Heart left ventricle (tissue), 16 donors: ENCODE data around the gene FRMPD4. TPM values are rescaled to one million over a fixed set of nuclear protein-coding genes. Genes with fewer than 3 reads are reported as not detected.

Experiments used
- ATAC-seq, 4 donors: fragments of 200-7000 bp; cut with Tn5 transposase; one replicate each; pipeline ENCODE4 v1.9.1; 2020 to 2022; ENCODE audit warnings: moderate library complexity in 4 of 4, mild to moderate bottlenecking in 3 of 4, moderate number of reproducible peaks in 1 of 4
- DNase-seq, 5 donors: peaks; one replicate each; pipeline ENCODE4 v3.0.0-alpha.2; 2020
- H3K27ac ChIP-seq, 12 donors: fragments of 200-600 bp; sonication (generic) in 4 of 12; one replicate each; pipeline versions ENCODE4 v1.5.0 to v1.8.0; 2016 to 2022; ENCODE audit warnings: mild to moderate bottlenecking in 2 of 12
- H3K27me3 ChIP-seq, 9 donors: fragments of 200-600 bp; sonication (generic) in 2 of 9; one replicate each; pipeline versions ENCODE4 v1.5.1 to v1.8.0; 2016 to 2022; ENCODE audit warnings: mild to moderate bottlenecking in 3 of 9
- H3K36me3 ChIP-seq, 9 donors: fragments of 200-600 bp; sonication (generic) in 2 of 9; one replicate each; pipeline versions ENCODE4 v1.5.0 to v1.8.0; 2018 to 2022; ENCODE audit warnings: mild to moderate bottlenecking in 2 of 9
- H3K4me1 ChIP-seq, 12 donors: fragments of 200-600 bp; sonication (generic) in 4 of 12; one replicate each; pipeline versions ENCODE4 v1.5.0 to v1.8.0; 2016 to 2022; ENCODE audit warnings: mild to moderate bottlenecking in 3 of 12
- H3K4me3 ChIP-seq, 12 donors: fragments of 200-600 bp; sonication (generic) in 4 of 12; one replicate each; pipeline versions ENCODE4 v1.5.0 to v1.8.0; 2017 to 2022; ENCODE audit warnings: mild to moderate bottlenecking in 9 of 12, moderate library complexity in 4 of 12
- H3K9me3 ChIP-seq, 12 donors: fragments of 200-600 bp; sonication (generic) in 4 of 12; one replicate each; pipeline versions ENCODE4 v1.5.0 to v1.8.0; 2016 to 2022; ENCODE audit warnings: mild to moderate bottlenecking in 1 of 12
- CTCF ChIP-seq, 12 donors: fragments of 200-600 bp; sonication (generic) in 4 of 12; IDR thresholded peaks; one replicate each; pipeline versions ENCODE4 v1.5.0 to v1.8.0; 2018 to 2022; ENCODE audit warnings: antibody characterized with exemption in 12 of 12, mild to moderate bottlenecking in 5 of 12
- POLR2A ChIP-seq, 2 donors: fragments of 450-650 bp; IDR thresholded peaks; one replicate each; pipeline ENCODE4 v1.6.1; 2017; ENCODE audit warnings: antibody characterized with exemption in 2 of 2, mild to moderate bottlenecking in 2 of 2, moderate library complexity in 2 of 2
- WGBS, 4 donors: extraction: QIAGEN DNeasy Blood & Tissue Kit in 2 of 4; methylation state at CpG; one replicate each; pipeline versions ENCODE4 v1.1.5 to v1.1.7; 2013 to 2018; 5-methylcytosine and 5-hydroxymethylcytosine counted together
- intact Hi-C, 10 donors: fragments of 100-400 bp; cut with DNase I; formaldehyde crosslinking; loops; one replicate each; pipeline versions ENCODE4 v1.11.1 to v1.14.2; 2022
- polyA plus RNA-seq, 2 donors: library from polyadenylated mRNA; stranded (reverse); fragments of 200-250 nt; gene quantifications; one replicate each; pipeline ENCODE4 v1.2.3, GENCODE V29; 2013
- total RNA-seq, 9 donors: library from RNA; depleted of rRNA in 2 of 9; stranded (reverse); fragments of >200 nt in 2 of 9; fragmentation: NEBNext Ultra II Directional in 3 of 9; extraction: Animal tissue kit (Norgen Biotek cat#: 25700) in 3 of 9; gene quantifications; one replicate each; pipeline versions ENCODE4 v1.1.0 to v1.2.4, GENCODE V29; 2016 to 2023
- donor health status: ischemic (EF 13 %, LVEDD 7.1; RV severe dilation, severe dysfunction).
- donor health status: healthy with polysubstance abuse.
- donor health status: DM: no; HTN: yes; CAD: no.
- donor health status: DM: no; HTN: no; CAD: no.
- donor health status: ischemic (EF 25% LVEDD 6.9; RV normal size, moderate dysfunction).
- donor health status: ischemic (EF 25% LVEDD 5.7; RV mildly dilated, moderate dysfunction).
- donor health status: healthy.
- donor health status: DM: yes; HTN: yes; CAD: no.
- donor health status: ischemic (EF 35%, LVEDD 5.7; RV mildly dilated, moderate dysfunction).
- donor health status: nonischemic (EF 11% LVEDD 7.7; RV severe dilation, severe dysfunction).
- donor health status: DM: yes; HTN: yes; CAD: no.
- donor health status: PGD.
- donor health status: ischemic (EF 29% LVEDD 5.4; RV normal size, mild dysfunction).
- donor health status: nonischemic (EF 23%, LVEDD 6.1; RV moderate dilation, normal function).

Gene FRMPD4
- total and polyA plus RNA-seq, 11 donors = 0.07 to 4.2 (median 1.4) TPM

GRCh38 chrX:12236156-12236555, 97.9 kb downstream of the FRMPD4 start:
- Histone ChIP-seq H3K9me3 (no peaks in the 10 kb centered on the region), H3K4me3 (no peak overlapping the region), H3K27me3 (no peaks in the 10 kb centered on the region), H3K4me1 (no peaks in the 10 kb centered on the region), H3K36me3 (no peaks in the 10 kb centered on the region), H3K27ac (no peak overlapping the region)
- 57 to 75% (median 67%) methylated on average over 2 of the region's 2 CpGs for WGBS, 4 donors
- intact Hi-C loops = no loop called here
- TF ChIP-seq POLR2A (IDR thresholded peaks at IDR 0.05) (no peak), CTCF (IDR thresholded peaks at IDR 0.05) (no peak)
- ATAC-seq (no peak), DNase-seq (no peak)

GRCh38 chrX:12237131-12237530, 98.9 kb downstream of the FRMPD4 start:
- intact Hi-C loops = no loop called here
- Histone ChIP-seq H3K36me3 (no peaks in the 10 kb centered on the region), H3K9me3 (no peaks in the 10 kb centered on the region), H3K27ac (no peak overlapping the region), H3K4me1 (no peaks in the 10 kb centered on the region), H3K27me3 (no peaks in the 10 kb centered on the region), H3K4me3 (no peak overlapping the region)
- no peak for DNase-seq
- no peak for ATAC-seq
- TF ChIP-seq CTCF (IDR thresholded peaks at IDR 0.05) = no peak
- no peak for TF ChIP-seq POLR2A (IDR thresholded peaks at IDR 0.05)

- H3K36me3 ChIP-seq = no peaks in the 10 kb centered on the region
- no peak overlapping the region for H3K27ac ChIP-seq
- no peaks in the 10 kb centered on the region for H3K9me3 ChIP-seq
- no peaks in the 10 kb centered on the region for H3K27me3 ChIP-seq
- no peaks in the 10 kb centered on the region for H3K4me1 ChIP-seq
- no peak overlapping the region for H3K4me3 ChIP-seq
- TF ChIP-seq CTCF (IDR thresholded peaks at IDR 0.05) = no peak
- no peak for TF ChIP-seq POLR2A (IDR thresholded peaks at IDR 0.05)
- intact Hi-C loops = no loop called here
- 66 to 92% (median 80%) methylated on average over 2 of the region's 2 CpGs for WGBS, 4 donors
- ATAC-seq (no peak), DNase-seq (no peak)
Observed at GRCh38 chrX:12237771-12238170, 99.5 kb downstream of the FRMPD4 start.

- H3K4me1 ChIP-seq = no peaks in the 10 kb centered on the region
- H3K9me3 ChIP-seq = no peaks in the 10 kb centered on the region
- no peak for ATAC-seq
- no peak overlapping the region for H3K4me3 ChIP-seq
- no peak overlapping the region for H3K27ac ChIP-seq
- intact Hi-C loops = no loop called here
- no peaks in the 10 kb centered on the region for H3K27me3 ChIP-seq
- H3K36me3 ChIP-seq = no peaks in the 10 kb centered on the region
- DNase-seq = no peak
- WGBS, 4 donors = 67 to 74% (median 69%) methylated on average over 5 of the region's 5 CpGs
- TF ChIP-seq CTCF (IDR thresholded peaks at IDR 0.05) (no peak), POLR2A (IDR thresholded peaks at IDR 0.05) (no peak)
Observed at GRCh38 chrX:12239356-12240082, 101.2 kb downstream of the FRMPD4 start.
